Fibroblast of lung (primary cell): ENCODE data around the gene ANO1. TPM values are rescaled to one million over a fixed set of nuclear protein-coding genes. Genes with fewer than 3 reads are reported as not detected.

Source experiments
- DNase-seq, 2 donors: peaks; one replicate each; pipeline versions ENCODE4 v3.0.0 to v3.0.0-alpha.2; 2010; ENCODE audit warnings: low read depth in 2 of 2
- H2AFZ ChIP-seq: 2 replicates; pipeline ENCODE4 v1.5.1; 2012; ENCODE audit warnings: low read length, control low read depth, inconsistent platforms
- H3K27ac ChIP-seq: 2 replicates; pipeline ENCODE4 v1.5.1; 2011; ENCODE audit warnings: low read length, control low read depth; ENCODE audit not compliant: insufficient read depth
- H3K27me3 ChIP-seq: 2 replicates; pipeline ENCODE4 v1.5.1; 2011; ENCODE audit warnings: mild to moderate bottlenecking, low read length; ENCODE audit not compliant: control insufficient read depth, insufficient read depth
- H3K36me3 ChIP-seq: 2 replicates; pipeline ENCODE4 v1.5.1; 2011; ENCODE audit warnings: low read length; ENCODE audit not compliant: control insufficient read depth, insufficient read depth
- H3K4me1 ChIP-seq: 2 replicates; pipeline ENCODE4 v1.5.1; 2011; ENCODE audit warnings: low read length; ENCODE audit not compliant: control insufficient read depth, insufficient read depth; ENCODE audit errors: extremely low read depth
- H3K4me2 ChIP-seq: 2 replicates; pipeline ENCODE4 v1.5.1; 2011; ENCODE audit warnings: low read length, control low read depth; ENCODE audit not compliant: insufficient read depth; ENCODE audit errors: extremely low read depth
- H3K4me3 ChIP-seq, 4 experiments: fragments of 200-600 bp in 1 of 4; sonication (generic) in 1 of 4; replicated peaks in 1 of 4; 2 replicates each; pipeline ENCODE4 v1.5.1; 2011 to 2016; ENCODE audit warnings: low read length in 4 of 4, low read depth in 3 of 4, mild to moderate bottlenecking in 3 of 4, control low read depth in 2 of 4, inconsistent platforms in 1 of 4, mixed read lengths in 1 of 4; ENCODE audit not compliant: insufficient read depth in 1 of 4; ENCODE audit errors: control extremely low read depth in 1 of 4
- H3K79me2 ChIP-seq: 2 replicates; pipeline ENCODE4 v1.5.1; 2012; ENCODE audit warnings: mild to moderate bottlenecking, low read length, inconsistent platforms; ENCODE audit not compliant: control insufficient read depth, insufficient read depth
- H3K9ac ChIP-seq: 2 replicates; pipeline ENCODE4 v1.5.1; 2011; ENCODE audit warnings: mild to moderate bottlenecking, low read length, control low read depth; ENCODE audit not compliant: insufficient read depth
- H3K9me3 ChIP-seq: 2 replicates; pipeline ENCODE4 v1.5.1; 2012; ENCODE audit warnings: low read depth, low read length; ENCODE audit not compliant: control insufficient read depth, insufficient read depth
- H4K20me1 ChIP-seq: 2 replicates; pipeline ENCODE4 v1.5.1; 2011; ENCODE audit warnings: low read length; ENCODE audit not compliant: control insufficient read depth, insufficient read depth; ENCODE audit errors: extremely low read depth
- EZH2 ChIP-seq: IDR thresholded peaks from 2 replicates; pipeline ENCODE4 v1.5.1; 2012; ENCODE audit warnings: low read length, control low read depth, mild to moderate bottlenecking; ENCODE audit errors: missing control alignments
- polyA plus RNA-seq, 2 donors: library from polyadenylated mRNA; depleted of rRNA in 1 of 2; stranded (reverse) in 1 of 2; unstranded in 1 of 2; fragments of >200 nt; gene quantifications; 2 replicates each; pipeline ENCODE4 v1.2.1, GENCODE V29; 2011 to 2012; ENCODE audit warnings: missing spikeins in 1 of 2
- total RNA-seq: library from RNA; depleted of rRNA; stranded (reverse); fragments of >200 nt; gene quantifications from 2 replicates; pipeline ENCODE4 v1.2.1, GENCODE V29; 2014
- TF ChIP-seq, protein P1 (sequence below), 2 donors: IDR thresholded peaks in 1 of 2; conservative IDR thresholded peaks in 1 of 2; 1 replicate in 1 of 2; 2 replicates in 1 of 2; pipeline ENCODE4 v1.5.1; 2011 to 2012; ENCODE audit warnings: low read length in 2 of 2, control low read depth in 1 of 2, inconsistent platforms in 1 of 2, low read depth in 1 of 2, mild to moderate bottlenecking in 1 of 2

The ANO1 gene
- total and polyA plus RNA-seq, 2 donors (not counting 1 experiment from before 2014, with no cell fraction given), result 0.99 to 4.1 TPM

GRCh38 chr11:70059971-70060370, 18.1 kb upstream of the ANO1 start:
- TF ChIP-seq EZH2, result no peak
- TF ChIP-seq, protein P1, sequence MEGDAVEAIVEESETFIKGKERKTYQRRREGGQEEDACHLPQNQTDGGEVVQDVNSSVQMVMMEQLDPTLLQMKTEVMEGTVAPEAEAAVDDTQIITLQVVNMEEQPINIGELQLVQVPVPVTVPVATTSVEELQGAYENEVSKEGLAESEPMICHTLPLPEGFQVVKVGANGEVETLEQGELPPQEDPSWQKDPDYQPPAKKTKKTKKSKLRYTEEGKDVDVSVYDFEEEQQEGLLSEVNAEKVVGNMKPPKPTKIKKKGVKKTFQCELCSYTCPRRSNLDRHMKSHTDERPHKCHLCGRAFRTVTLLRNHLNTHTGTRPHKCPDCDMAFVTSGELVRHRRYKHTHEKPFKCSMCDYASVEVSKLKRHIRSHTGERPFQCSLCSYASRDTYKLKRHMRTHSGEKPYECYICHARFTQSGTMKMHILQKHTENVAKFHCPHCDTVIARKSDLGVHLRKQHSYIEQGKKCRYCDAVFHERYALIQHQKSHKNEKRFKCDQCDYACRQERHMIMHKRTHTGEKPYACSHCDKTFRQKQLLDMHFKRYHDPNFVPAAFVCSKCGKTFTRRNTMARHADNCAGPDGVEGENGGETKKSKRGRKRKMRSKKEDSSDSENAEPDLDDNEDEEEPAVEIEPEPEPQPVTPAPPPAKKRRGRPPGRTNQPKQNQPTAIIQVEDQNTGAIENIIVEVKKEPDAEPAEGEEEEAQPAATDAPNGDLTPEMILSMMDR (conservative IDR thresholded peaks at IDR 0.05 in 1 of 2, IDR thresholded peaks at IDR 0.05 in 1 of 2; ENCODE audit: low read depth in 1 of 2, low read length in 2 of 2), result no peak
- Histone ChIP-seq H3K27me3 (peaks cover 8% of the 10 kb centered on the region), H3K79me2 (no peaks in the 10 kb centered on the region), H3K9me3 (no peaks in the 10 kb centered on the region), H3K9ac (no peak overlapping the region), H3K4me2 (no peak overlapping the region), H3K27ac (no peak overlapping the region), H3K36me3 (no peaks in the 10 kb centered on the region), H3K4me1 (no peaks in the 10 kb centered on the region), H2AFZ (no peak overlapping the region), H4K20me1 (no peaks in the 10 kb centered on the region), H3K4me3 (no peak overlapping the region)
- no peak for DNase-seq

GRCh38 chr11:70060611-70061293, 17.4 kb upstream of the ANO1 start:
- H3K9me3 ChIP-seq, result no peaks in the 10 kb centered on the region
- no peak overlapping the region for H3K27ac ChIP-seq
- no peak for TF ChIP-seq EZH2
- TF ChIP-seq, protein P1 (conservative IDR thresholded peaks at IDR 0.05 in 1 of 2, IDR thresholded peaks at IDR 0.05 in 1 of 2; ENCODE audit: low read depth in 1 of 2, low read length in 2 of 2), result no peak
- no peaks in the 10 kb centered on the region for H4K20me1 ChIP-seq
- H3K36me3 ChIP-seq, result no peaks in the 10 kb centered on the region
- no peaks in the 10 kb centered on the region for H3K79me2 ChIP-seq
- no peak overlapping the region for H3K4me2 ChIP-seq
- H3K4me1 ChIP-seq, result no peaks in the 10 kb centered on the region
- peaks cover 8% of the 10 kb centered on the region for H3K27me3 ChIP-seq
- H3K4me3 ChIP-seq, result no peak overlapping the region
- H2AFZ ChIP-seq, result no peak overlapping the region
- no peak for DNase-seq
- no peak overlapping the region for H3K9ac ChIP-seq

GRCh38 chr11:70061734-70062133, 16.4 kb upstream of the ANO1 start:
- H3K9ac ChIP-seq, result no peak overlapping the region
- no peaks in the 10 kb centered on the region for H3K79me2 ChIP-seq
- no peak overlapping the region for H3K4me2 ChIP-seq
- H3K4me1 ChIP-seq, result no peaks in the 10 kb centered on the region
- H3K36me3 ChIP-seq, result no peaks in the 10 kb centered on the region
- H3K9me3 ChIP-seq, result no peaks in the 10 kb centered on the region
- peaks cover 8% of the 10 kb centered on the region for H3K27me3 ChIP-seq
- TF ChIP-seq, protein P1 (conservative IDR thresholded peaks at IDR 0.05 in 1 of 2, IDR thresholded peaks at IDR 0.05 in 1 of 2; ENCODE audit: low read depth in 1 of 2, low read length in 2 of 2), result no peak
- TF ChIP-seq EZH2, result no peak
- H3K4me3 ChIP-seq, result no peak overlapping the region
- H4K20me1 ChIP-seq, result no peaks in the 10 kb centered on the region
- H2AFZ ChIP-seq, result no peak overlapping the region
- no peak overlapping the region for H3K27ac ChIP-seq
- no peak for DNase-seq
